GM21515 (cell line): Measurements from ENCODE around the gene RANBP3L.
"Not testable (repeated sequence)": the region's sequence is repeated elsewhere in the genome, so short reads cannot be mapped to it uniquely, and the experiment has no call there.

Experiments
- ATAC-seq: cut with Tn5 transposase; IDR thresholded peaks from one replicate; pipeline ENCODE4 v1.9.1; 2021; ENCODE audit not compliant: unreplicated experiment

The RANBP3L gene

GRCh38 chr5:36214436-36214835 is 87.3 kb downstream of the RANBP3L start:
- no peak for ATAC-seq

DNA sequence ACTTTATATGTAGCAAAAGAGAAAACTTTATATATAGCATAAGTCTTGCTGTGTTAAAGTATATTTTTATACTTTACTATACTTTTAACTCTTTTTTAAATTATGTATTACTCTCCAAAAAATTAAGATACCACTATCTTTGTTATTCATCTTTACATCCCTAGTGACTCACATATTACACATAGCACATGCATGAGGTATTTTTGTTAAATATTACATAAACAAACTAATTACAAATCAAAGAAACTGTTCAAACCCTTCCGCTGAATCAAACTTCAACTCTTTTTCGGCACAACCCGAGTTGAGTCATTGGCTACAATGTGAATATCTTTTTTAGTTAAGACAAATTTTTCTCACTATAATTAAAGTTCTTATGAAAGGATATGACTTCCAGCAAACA is 92.0 kb downstream of the RANBP3L start:
- ATAC-seq: no peak

- no peak for ATAC-seq
These were observed 92.9 kb downstream of the RANBP3L start for GRCh38 chr5:36208786-36209185.

DNA sequence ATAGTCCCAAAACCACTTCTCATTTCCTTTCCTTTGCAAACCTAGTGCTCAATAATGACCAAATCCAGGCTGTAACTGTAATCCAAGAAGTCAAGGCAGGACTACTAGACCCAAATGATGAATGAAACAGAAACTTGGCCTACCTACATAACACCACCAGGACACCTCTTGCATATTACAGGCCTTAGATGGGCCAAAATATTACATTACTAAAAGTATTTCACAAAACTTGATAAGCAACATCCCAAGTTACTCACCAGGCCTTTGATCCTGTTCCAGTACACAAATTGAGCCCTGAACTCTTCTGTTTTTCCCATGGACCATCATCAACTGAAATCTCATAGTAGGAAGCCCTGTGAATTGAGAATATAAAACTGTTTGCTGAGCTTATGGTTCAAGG is 94.8 kb downstream of the RANBP3L start:
- ATAC-seq: no peak

- no peak for ATAC-seq
These were observed 96.4 kb downstream of the RANBP3L start for GRCh38 chr5:36205329-36205728.

DNA sequence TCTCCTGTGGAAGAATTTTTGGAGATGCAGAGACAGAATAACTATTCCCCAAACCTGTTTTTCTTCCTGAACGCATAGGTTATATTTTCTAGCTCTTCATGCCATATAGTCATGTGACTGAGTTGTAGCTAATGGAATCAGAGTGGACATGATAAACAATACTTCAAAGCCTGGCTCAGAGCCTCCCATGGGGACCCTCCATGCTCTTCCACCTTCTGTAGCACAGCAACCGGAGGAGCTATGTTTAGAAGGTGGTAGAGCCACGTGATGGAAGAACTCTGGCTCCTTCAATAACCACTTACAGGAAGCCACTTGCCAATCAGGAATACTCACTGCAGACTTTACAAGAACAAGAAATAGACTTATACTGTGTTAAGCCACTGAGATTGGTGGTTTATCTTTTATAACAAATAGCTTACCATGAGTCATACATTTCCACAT is 99.2 kb downstream of the RANBP3L start:
- ATAC-seq: no peak

DNA sequence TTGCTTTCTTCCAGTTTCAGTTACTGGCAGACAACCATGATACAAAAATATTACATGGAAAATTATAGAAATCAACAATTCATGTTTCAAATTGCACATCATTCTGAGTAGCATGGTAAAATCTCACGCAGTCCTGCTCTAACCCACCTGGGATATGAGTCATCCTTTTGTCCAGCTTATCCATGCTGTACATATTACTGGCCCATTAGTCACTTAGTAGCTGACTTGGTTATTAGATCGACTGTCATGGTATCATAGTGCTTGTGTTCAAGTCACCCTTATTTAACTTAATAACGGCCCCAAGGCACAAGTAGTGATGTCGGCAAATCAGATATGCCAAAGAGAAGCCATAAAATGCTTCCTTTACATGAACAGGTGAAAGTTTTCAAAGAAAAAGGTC is 101.2 kb downstream of the RANBP3L start:
- ATAC-seq: no peak

DNA sequence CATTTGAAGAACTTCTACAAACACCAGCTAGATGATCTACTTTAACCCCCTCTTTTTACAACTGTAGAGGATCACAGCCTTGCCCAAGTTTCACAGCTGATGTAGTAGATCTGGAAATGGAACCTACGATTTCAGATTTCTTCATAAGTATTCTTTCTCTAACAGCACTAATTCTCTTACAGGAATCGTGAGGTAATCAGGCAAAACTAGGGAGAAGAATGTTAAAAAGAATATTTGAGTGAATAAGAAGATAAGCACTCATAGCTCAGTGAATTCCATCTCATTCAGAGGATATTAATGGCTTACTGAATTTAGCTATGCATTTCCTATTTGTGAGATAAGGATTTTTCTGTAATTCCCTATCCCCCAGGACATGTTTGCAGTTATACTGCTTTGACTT is 102.1 kb downstream of the RANBP3L start:
- ATAC-seq: no peak

- not testable (repeated sequence) for ATAC-seq
These were observed 102.9 kb downstream of the RANBP3L start for GRCh38 chr5:36198783-36199182.
